ENCODE data around the gene GNAT1. TPM values are rescaled to one million over a fixed set of nuclear protein-coding genes. Genes with fewer than 3 reads are reported as not detected.
"Not testable (repeated sequence)": the region's sequence is repeated elsewhere in the genome, so short reads cannot be mapped to it uniquely, and the experiment has no call there.

GNAT1 gene
- total RNA-seq, 1 experiment from 2014 or later: not detected

DNA sequence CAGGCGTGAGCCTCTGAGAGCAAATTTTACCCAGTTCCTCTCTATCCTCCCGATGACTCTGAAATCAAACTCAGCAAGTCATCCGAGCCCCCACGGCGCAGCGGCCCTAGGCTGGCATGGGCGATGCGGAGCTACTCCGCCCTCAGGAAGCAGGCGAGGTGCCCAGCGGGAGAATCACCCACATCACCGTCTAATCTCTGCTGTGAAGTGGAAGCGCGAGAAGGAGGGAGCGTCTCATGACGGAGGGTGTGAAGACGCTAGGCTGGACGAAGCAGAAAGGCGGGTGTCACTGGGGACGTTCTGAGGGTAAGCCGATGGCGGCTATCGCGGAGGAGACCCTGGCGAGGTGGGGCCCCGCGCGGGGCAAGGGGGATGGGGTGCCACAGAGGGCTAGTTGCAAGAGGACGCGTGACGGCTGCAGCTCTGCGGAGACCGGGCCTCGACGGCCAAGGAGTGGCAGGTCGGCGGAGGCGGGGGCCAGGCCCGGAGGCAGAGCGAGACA is 35.5 kb downstream of the GNAT1 start:
- ChIA-PET CTCF (interaction anchor here (0.6 to 15.0 kb wide), 31 partner anchors 10 to 326 kb away, joined by 3 to 209 read pairs (median 5); partner anchors contain the start of genes GNAI2, GNAT1, HYAL3 and NAA80), POLR2A (interaction anchor here (0.6 to 3.5 kb wide), 14 partner anchors 9 to 119 kb away, joined by 3 to 37 read pairs (median 6); partner anchors contain the start of gene GNAI2)
- Mint-ChIP-seq H3K9me3 (ENCODE audit: unreplicated experiment) (no peaks in the 10 kb centered on the region), H3K27ac (ENCODE audit: low read depth, unreplicated experiment) (no peak overlapping the region), H3K36me3 (ENCODE audit: insufficient read depth, unreplicated experiment) (peaks cover 6% of the 10 kb centered on the region), H3K4me1 (ENCODE audit: insufficient read depth, unreplicated experiment) (peaks cover 12% of the 10 kb centered on the region), H3K4me3 (ENCODE audit: unreplicated experiment) (peak overlapping the region; percentile 74), H3K27me3 (ENCODE audit: insufficient read depth, unreplicated experiment) (peaks cover 16% of the 10 kb centered on the region)
- intact Hi-C loops (cut with micrococcal nuclease): loop anchor here (1.0 kb wide), 6 partner anchors 19 to 106 kb away; no protein-coding TSS in a partner anchor
- DNase-seq (ENCODE audit: unreplicated experiment): peak; percentile 59
- TF ChIP-seq CTCF (IDR thresholded peaks at IDR 0.05; ENCODE audit: unreplicated experiment): no peak
- BruUV-seq (replicated peaks): no TSS peak

- POLR2A ChIA-PET: interaction anchor here (0.6 to 3.5 kb wide), 15 partner anchors 8 to 118 kb away, joined by 3 to 37 read pairs (median 5); partner anchors contain the start of gene GNAI2
- peak; percentile 91 for TF ChIP-seq CTCF (IDR thresholded peaks at IDR 0.05; ENCODE audit: unreplicated experiment)
- Mint-ChIP-seq H3K27ac (ENCODE audit: low read depth, unreplicated experiment) (peak overlapping the region; percentile 17), H3K4me3 (ENCODE audit: unreplicated experiment) (peak overlapping the region; percentile 74), H3K4me1 (ENCODE audit: insufficient read depth, unreplicated experiment) (peaks cover 12% of the 10 kb centered on the region), H3K9me3 (ENCODE audit: unreplicated experiment) (no peaks in the 10 kb centered on the region), H3K36me3 (ENCODE audit: insufficient read depth, unreplicated experiment) (peaks cover 6% of the 10 kb centered on the region), H3K27me3 (ENCODE audit: insufficient read depth, unreplicated experiment) (peaks cover 16% of the 10 kb centered on the region)
- CTCF ChIA-PET: interaction anchor here (0.6 to 15.0 kb wide), 31 partner anchors 10 to 1424 kb away, joined by 3 to 209 read pairs (median 5); partner anchors contain the start of genes GNAI2, GNAT1, HYAL3 and NAA80
- intact Hi-C loops (cut with micrococcal nuclease): loop anchor here (1.0 kb wide), 4 partner anchors 19 to 46 kb away; no protein-coding TSS in a partner anchor
- no TSS peak for BruUV-seq (replicated peaks)
- peak; percentile 95 for DNase-seq (ENCODE audit: unreplicated experiment)
Observed at GRCh38 chr3:50227390-50228183, 36.2 kb downstream of the GNAT1 start.

DNA sequence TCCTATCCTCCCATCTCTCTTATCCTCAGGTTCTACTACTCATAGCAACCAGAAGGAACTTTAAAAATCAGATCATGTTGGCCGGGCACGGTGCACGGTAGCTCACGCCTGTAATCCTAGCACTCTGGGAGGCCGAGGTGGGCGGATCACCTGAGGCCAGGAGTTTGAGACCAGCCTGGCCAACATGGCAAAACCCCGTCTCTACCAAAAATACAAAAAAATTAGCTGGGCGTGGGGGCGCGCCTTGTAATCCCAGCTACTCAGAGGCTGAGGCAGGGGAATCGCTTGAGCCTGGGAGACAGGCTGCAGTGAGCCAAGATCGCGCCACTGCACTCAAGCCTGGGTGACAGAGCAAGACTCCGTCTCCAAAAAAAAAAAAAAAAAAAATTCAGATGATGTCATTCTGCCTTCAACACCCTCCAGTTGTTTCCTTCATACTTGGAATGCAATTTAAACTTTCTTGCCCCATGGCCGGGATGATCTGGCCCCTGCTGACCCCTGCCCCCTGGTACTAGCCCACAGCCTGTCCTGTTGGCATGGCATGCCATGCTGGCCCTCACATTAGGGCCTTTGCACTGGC is 36.9 kb downstream of the GNAT1 start:
- H3K9me3 Mint-ChIP-seq (ENCODE audit: unreplicated experiment); BruUV-seq (replicated peaks); DNase-seq (ENCODE audit: unreplicated experiment); H3K36me3 Mint-ChIP-seq (ENCODE audit: insufficient read depth, unreplicated experiment); intact Hi-C loops (cut with micrococcal nuclease): not testable (repeated sequence)
- Mint-ChIP-seq H3K27ac (ENCODE audit: low read depth, unreplicated experiment) (peak overlapping the region; percentile 17), H3K4me1 (ENCODE audit: insufficient read depth, unreplicated experiment) (peaks cover 18% of the 10 kb centered on the region), H3K4me3 (ENCODE audit: unreplicated experiment) (peak overlapping the region; percentile 74), H3K27me3 (ENCODE audit: insufficient read depth, unreplicated experiment) (peaks cover 16% of the 10 kb centered on the region)
- ChIA-PET CTCF (interaction anchor here (0.6 to 15.0 kb wide), 22 partner anchors 9 to 1423 kb away, joined by 3 to 209 read pairs (median 6); partner anchors contain the start of genes GNAI2, GNAT1 and SEMA3B), POLR2A (interaction anchor here (0.6 to 3.5 kb wide), 15 partner anchors 8 to 289 kb away, joined by 3 to 37 read pairs (median 5); partner anchors contain the start of gene GNAI2)

GRCh38 chr3:50229490-50229889 is 38.1 kb downstream of the GNAT1 start:
- TF ChIP-seq CTCF (IDR thresholded peaks at IDR 0.05; ENCODE audit: unreplicated experiment): no peak
- H3K9me3 Mint-ChIP-seq (ENCODE audit: unreplicated experiment): no peaks in the 10 kb centered on the region
- intact Hi-C loops (cut with micrococcal nuclease): no loop called here
- peaks cover 24% of the 10 kb centered on the region for H3K4me1 Mint-ChIP-seq (ENCODE audit: insufficient read depth, unreplicated experiment)
- no TSS peak for BruUV-seq (replicated peaks)
- peaks cover 9% of the 10 kb centered on the region for H3K27me3 Mint-ChIP-seq (ENCODE audit: insufficient read depth, unreplicated experiment)
- peaks cover 6% of the 10 kb centered on the region for H3K36me3 Mint-ChIP-seq (ENCODE audit: insufficient read depth, unreplicated experiment)
- H3K27ac Mint-ChIP-seq (ENCODE audit: low read depth, unreplicated experiment): peak overlapping the region; percentile 17
- POLR2A ChIA-PET: interaction anchor here (0.7 to 1.1 kb wide), 2 partner anchors 31 to 175 kb away, joined by 3 read pairs; no protein-coding TSS in a partner anchor
- peak overlapping the region; percentile 8 for H3K4me3 Mint-ChIP-seq (ENCODE audit: unreplicated experiment)
- no peak for DNase-seq (ENCODE audit: unreplicated experiment)
- CTCF ChIA-PET: interaction anchor here (0.9 to 15.0 kb wide), 13 partner anchors 8 to 317 kb away, joined by 3 to 209 read pairs (median 7); partner anchors contain the start of genes GNAI2, GNAT1 and SEMA3B
